Heart right ventricle (tissue), 16 donors: ENCODE data around the gene CORIN. TPM values are rescaled to one million over a fixed set of nuclear protein-coding genes. Genes with fewer than 3 reads are reported as not detected.
"Not testable (repeated sequence)": the region's sequence is repeated elsewhere in the genome, so short reads cannot be mapped to it uniquely, and the experiment has no call there.

Experiments used
- ATAC-seq, 8 donors: fragments of 200-7000 bp; cut with Tn5 transposase; one replicate each; pipeline ENCODE4 v1.9.1; 2020; ENCODE audit warnings: mild to moderate bottlenecking in 8 of 8, moderate library complexity in 8 of 8, moderate number of reproducible peaks in 1 of 8
- DNase-seq, 2 donors: peaks; one replicate each; pipeline ENCODE4 v3.0.0-alpha.2; 2020
- H3K27ac ChIP-seq, 10 donors: fragments of 200-600 bp; sonication (generic) in 2 of 10; one replicate each; pipeline versions ENCODE4 v1.5.0 to v1.8.0; 2020 to 2022; ENCODE audit warnings: mild to moderate bottlenecking in 3 of 10
- H3K27me3 ChIP-seq, 7 donors: fragments of 200-600 bp; one replicate each; pipeline ENCODE4 v1.8.0; 2021 to 2022; ENCODE audit warnings: mild to moderate bottlenecking in 2 of 7
- H3K36me3 ChIP-seq, 9 donors: fragments of 200-600 bp; sonication (generic) in 1 of 9; one replicate each; pipeline versions ENCODE4 v1.5.0 to v1.8.0; 2020 to 2022; ENCODE audit warnings: mild to moderate bottlenecking in 2 of 9
- H3K4me1 ChIP-seq, 9 donors: fragments of 200-600 bp; sonication (generic) in 1 of 9; one replicate each; pipeline versions ENCODE4 v1.5.0 to v1.8.0; 2020 to 2022; ENCODE audit warnings: mild to moderate bottlenecking in 4 of 9
- H3K4me3 ChIP-seq, 10 donors: fragments of 200-600 bp; sonication (generic) in 2 of 10; one replicate each; pipeline versions ENCODE4 v1.5.0 to v1.8.0; 2020 to 2022; ENCODE audit warnings: mild to moderate bottlenecking in 7 of 10, moderate library complexity in 2 of 10
- H3K9me3 ChIP-seq, 11 donors: fragments of 200-600 bp in 10 of 11; sonication (generic) in 2 of 11; one replicate each; pipeline versions ENCODE4 v1.5.0 to v1.8.0; 2013 to 2022; ENCODE audit warnings: mild to moderate bottlenecking in 2 of 11, control low read depth in 1 of 11, moderate library complexity in 1 of 11
- WGBS, 2 donors: extraction: QIAGEN DNeasy Blood & Tissue Kit; methylation state at CpG; one replicate each; pipeline ENCODE4 v1.1.7; 2013; ENCODE audit warnings: inconsistent platforms in 1 of 2; 5-methylcytosine and 5-hydroxymethylcytosine counted together
- intact Hi-C, 10 donors: fragments of 100-400 bp; cut with DNase I; formaldehyde crosslinking; loops; one replicate each; pipeline versions ENCODE4 v1.11.1 to v1.14.2; 2022
- polyA plus RNA-seq, 2 donors: library from polyadenylated mRNA; stranded (reverse); fragments of 200-250 nt; gene quantifications; one replicate each; pipeline ENCODE4 v1.2.3, GENCODE V29; 2013
- total RNA-seq, 10 donors: library from RNA; stranded (reverse); fragmentation: NEBNext Ultra II Directional in 3 of 10; extraction: Animal tissue kit (Norgen Biotek cat#: 25700) in 3 of 10; gene quantifications; one replicate each; pipeline versions ENCODE4 v1.2.1 to v1.2.4, GENCODE V29; 2021 to 2023
- TF ChIP-seq, protein P1 (sequence below), 9 donors: fragments of 200-600 bp; sonication (generic) in 2 of 9; IDR thresholded peaks; one replicate each; pipeline versions ENCODE4 v1.5.0 to v1.8.0; 2021 to 2022; ENCODE audit warnings: antibody characterized with exemption in 9 of 9, mild to moderate bottlenecking in 5 of 9, moderate library complexity in 1 of 9
- donor health status: Arrhythmogenic right ventricular cardiomyopathy.
- donor health status: ischemic (EF 13 %, LVEDD 7.1; RV severe dilation, severe dysfunction).
- donor health status: healthy with polysubstance abuse.
- donor health status: DM: no; HTN: yes; CAD: no.
- donor health status: DM: no; HTN: no; CAD: no.
- donor health status: ischemic (EF 25% LVEDD 6.9; RV normal size, moderate dysfunction).
- donor health status: ischemic (EF 25% LVEDD 5.7; RV mildly dilated, moderate dysfunction).
- donor health status: healthy.
- donor health status: DM: yes; HTN: yes; CAD: no.
- donor health status: Ischemic cardiomyopathy.
- donor health status: ischemic (EF 35%, LVEDD 5.7; RV mildly dilated, moderate dysfunction).
- donor health status: nonischemic (EF 11% LVEDD 7.7; RV severe dilation, severe dysfunction).
- donor health status: DM: yes; HTN: yes; CAD: no.
- donor health status: PGD.
- donor health status: ischemic (EF 29% LVEDD 5.4; RV normal size, mild dysfunction).
- donor health status: nonischemic (EF 23%, LVEDD 6.1; RV moderate dilation, normal function).

The CORIN gene
- total and polyA plus RNA-seq, 12 donors, result 8.4 to 159 (median 70.2) TPM

DNA sequence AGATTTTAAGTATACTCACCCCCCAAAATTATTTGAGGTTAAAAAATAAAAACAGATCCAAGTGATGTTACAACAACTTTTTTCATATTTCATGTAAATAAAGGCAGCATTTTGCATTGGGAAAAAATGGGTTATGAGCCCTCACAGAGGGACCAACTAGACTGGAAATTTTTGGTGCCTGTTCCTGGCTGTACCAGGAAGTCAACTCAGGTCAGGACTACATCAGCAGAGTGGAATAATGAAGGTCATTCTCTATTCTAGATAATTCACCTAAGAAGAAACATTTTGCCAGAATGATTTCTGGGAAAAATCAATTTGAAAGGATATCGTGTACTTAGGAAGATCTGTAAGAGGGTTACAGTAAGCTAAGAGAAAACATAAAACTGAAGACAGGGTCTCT, 66.8 kb downstream of the CORIN start:
- Histone ChIP-seq H3K4me3 (no peak overlapping the region), H3K36me3 (no peaks in the 10 kb centered on the region), H3K4me1 (no peaks in the 10 kb centered on the region), H3K27ac (peak overlapping the region in 1 of 10 donors; percentile 41), H3K27me3 (no peaks in the 10 kb centered on the region), H3K9me3 (peaks cover 0 to 12% (median 0%) of the 10 kb centered on the region in 11 donors)
- TF ChIP-seq, protein P1, sequence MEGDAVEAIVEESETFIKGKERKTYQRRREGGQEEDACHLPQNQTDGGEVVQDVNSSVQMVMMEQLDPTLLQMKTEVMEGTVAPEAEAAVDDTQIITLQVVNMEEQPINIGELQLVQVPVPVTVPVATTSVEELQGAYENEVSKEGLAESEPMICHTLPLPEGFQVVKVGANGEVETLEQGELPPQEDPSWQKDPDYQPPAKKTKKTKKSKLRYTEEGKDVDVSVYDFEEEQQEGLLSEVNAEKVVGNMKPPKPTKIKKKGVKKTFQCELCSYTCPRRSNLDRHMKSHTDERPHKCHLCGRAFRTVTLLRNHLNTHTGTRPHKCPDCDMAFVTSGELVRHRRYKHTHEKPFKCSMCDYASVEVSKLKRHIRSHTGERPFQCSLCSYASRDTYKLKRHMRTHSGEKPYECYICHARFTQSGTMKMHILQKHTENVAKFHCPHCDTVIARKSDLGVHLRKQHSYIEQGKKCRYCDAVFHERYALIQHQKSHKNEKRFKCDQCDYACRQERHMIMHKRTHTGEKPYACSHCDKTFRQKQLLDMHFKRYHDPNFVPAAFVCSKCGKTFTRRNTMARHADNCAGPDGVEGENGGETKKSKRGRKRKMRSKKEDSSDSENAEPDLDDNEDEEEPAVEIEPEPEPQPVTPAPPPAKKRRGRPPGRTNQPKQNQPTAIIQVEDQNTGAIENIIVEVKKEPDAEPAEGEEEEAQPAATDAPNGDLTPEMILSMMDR (IDR thresholded peaks at IDR 0.05), result no peak
- DNase-seq (no peak), ATAC-seq (peak in 1 of 8 donors; percentile 58)
- WGBS, 2 donors, result 31 to 68% methylated on average over 1 of the region's 1 CpG
- intact Hi-C loops, result no loop called here

DNA sequence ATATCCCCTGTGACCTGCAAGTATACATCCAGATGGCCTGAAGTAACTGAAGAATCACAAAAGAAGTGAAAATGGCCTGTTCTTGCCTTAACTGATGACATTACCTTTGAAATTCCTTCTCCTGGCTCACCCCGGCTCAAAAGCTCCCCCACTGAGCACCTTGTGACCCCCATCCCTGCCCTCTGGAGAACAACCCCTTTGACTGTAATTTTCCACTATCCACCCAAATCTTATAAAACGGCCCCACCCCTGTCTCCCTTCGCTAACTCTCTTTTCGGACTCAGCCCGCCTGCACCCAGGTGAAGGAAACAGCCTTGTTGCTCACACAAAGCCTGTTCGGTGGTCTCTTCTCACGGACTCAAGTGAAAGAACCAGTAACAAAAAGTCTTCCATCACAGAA, 69.9 kb downstream of the CORIN start:
- ATAC-seq, intact Hi-C loops, DNase-seq, H3K27ac ChIP-seq, H3K4me1 ChIP-seq, H3K4me3 ChIP-seq, H3K36me3 ChIP-seq, H3K27me3 ChIP-seq: not testable (repeated sequence)
- H3K9me3 ChIP-seq, result peaks cover 0 to 12% (median 0%) of the 10 kb centered on the region in 11 donors
- WGBS, 2 donors, result 85 to 86% methylated on average over 7 of the region's 7 CpGs

DNA sequence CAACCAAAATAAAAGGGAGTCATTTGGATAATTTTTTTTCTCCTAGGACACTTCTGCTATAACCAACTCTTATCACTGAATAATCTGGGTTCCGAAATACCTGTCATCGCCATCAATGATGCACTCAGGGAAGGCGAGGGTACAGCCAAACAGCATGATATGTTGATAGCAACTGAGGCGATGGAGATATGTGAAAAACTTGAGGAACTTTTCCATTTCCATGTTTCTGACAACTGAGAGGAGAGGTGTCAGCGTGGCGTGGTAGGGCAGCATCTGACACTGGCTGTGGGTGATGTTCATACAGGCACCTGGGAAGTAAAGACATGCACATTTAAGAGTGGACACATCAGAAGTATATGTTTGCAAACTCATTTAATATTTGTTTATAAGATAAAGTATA, 74.6 kb downstream of the CORIN start:
- no peak overlapping the region for H3K27ac ChIP-seq
- peaks cover 0 to 5% (median 0%) of the 10 kb centered on the region in 9 donors for H3K4me1 ChIP-seq
- H3K9me3 ChIP-seq, result peaks cover 0 to 5% (median 0%) of the 10 kb centered on the region in 11 donors
- TF ChIP-seq, protein P1 (IDR thresholded peaks at IDR 0.05), result no peak
- no peak overlapping the region for H3K4me3 ChIP-seq
- intact Hi-C loops, result no loop called here
- DNase-seq, result no peak
- peak in 1 of 8 donors; percentile 57 for ATAC-seq
- 37 to 56% methylated on average over 6 of the region's 6 CpGs for WGBS, 2 donors
- no peaks in the 10 kb centered on the region for H3K36me3 ChIP-seq
- H3K27me3 ChIP-seq, result no peaks in the 10 kb centered on the region

DNA sequence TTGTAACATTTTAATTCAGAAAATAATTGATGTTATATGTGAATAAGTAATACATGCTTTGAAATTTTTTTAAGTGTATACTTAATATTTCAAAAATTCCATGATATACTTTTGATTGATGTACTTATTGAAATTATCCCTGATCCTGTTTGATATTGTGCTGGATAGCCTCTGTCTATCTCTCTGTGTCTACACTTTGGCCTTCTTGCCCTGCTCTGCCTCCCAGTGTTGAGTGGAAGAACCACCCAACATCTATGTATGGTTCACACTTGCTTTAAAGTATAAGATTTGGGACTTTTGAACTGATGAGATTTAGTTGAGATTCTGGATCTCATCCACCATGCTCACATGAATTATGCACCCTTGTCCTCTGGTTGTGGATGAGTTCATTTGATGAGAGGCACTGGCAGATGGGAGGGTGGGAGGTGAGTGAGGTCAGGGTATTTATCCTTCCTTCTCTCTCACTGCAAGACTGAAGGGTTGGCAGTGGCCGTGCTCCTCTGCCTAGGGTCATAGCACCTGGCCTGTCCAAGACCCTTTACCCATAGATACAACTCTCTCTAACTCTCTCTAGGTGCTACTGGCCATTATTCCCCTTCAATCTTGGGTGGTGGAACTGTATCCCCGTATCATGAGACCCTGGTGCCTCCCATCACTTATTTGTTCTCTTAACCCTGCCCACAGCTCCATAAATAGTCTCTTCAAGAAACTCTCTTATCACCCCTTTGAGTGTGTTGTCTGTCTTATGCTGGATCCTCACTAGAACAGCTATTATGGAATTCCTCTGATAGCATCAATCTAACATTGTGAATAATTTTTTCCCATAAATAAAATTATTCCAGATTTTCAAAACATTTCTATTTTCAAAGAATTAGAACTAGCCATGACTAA, 75.2 kb downstream of the CORIN start:
- peak overlapping the region in 1 of 10 donors; percentile 10 for H3K27ac ChIP-seq
- H3K9me3 ChIP-seq, result peaks cover 0 to 5% (median 0%) of the 10 kb centered on the region in 11 donors
- DNase-seq, result no peak
- TF ChIP-seq, protein P1 (IDR thresholded peaks at IDR 0.05), result no peak
- ATAC-seq, result peak in 2 of 8 donors; percentile 37 to 52
- peaks cover 0 to 5% (median 0%) of the 10 kb centered on the region in 9 donors for H3K4me1 ChIP-seq
- no peaks in the 10 kb centered on the region for H3K27me3 ChIP-seq
- intact Hi-C loops, result no loop called here
- WGBS, 2 donors, result 54 to 58% methylated on average over 2 of the region's 2 CpGs
- H3K4me3 ChIP-seq, result no peak overlapping the region
- no peaks in the 10 kb centered on the region for H3K36me3 ChIP-seq

DNA sequence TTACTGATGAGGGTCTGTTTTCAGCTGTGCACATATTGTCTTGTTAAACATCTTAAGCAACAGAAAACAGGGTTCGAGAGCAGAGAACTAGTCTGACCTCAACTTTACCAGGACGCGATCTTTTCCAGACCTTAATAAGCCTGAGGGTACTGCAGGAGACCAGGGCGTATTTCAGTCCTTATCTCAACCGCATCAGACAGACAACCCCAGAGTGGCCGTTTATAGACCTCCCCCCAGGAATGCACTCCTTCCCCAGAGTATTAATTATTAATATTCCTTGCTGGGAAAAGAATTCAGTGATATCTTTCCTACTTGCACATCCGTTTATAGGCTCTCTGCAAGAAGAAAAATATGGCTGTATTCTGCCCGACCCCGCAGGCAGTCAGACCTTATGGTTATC, 84.6 kb downstream of the CORIN start:
- not testable (repeated sequence) for H3K4me3 ChIP-seq, H3K9me3 ChIP-seq, DNase-seq, H3K36me3 ChIP-seq, H3K27me3 ChIP-seq, ATAC-seq
- Histone ChIP-seq H3K4me1 (peaks cover 0 to 20% (median 0%) of the 10 kb centered on the region in 9 donors), H3K27ac (peak overlapping the region in 1 of 10 donors; percentile 63)
- 87 to 88% methylated on average over 9 of the region's 9 CpGs for WGBS, 2 donors
- intact Hi-C loops, result loop anchor here in 1 of 10 donors (5.0 kb wide), 1 partner anchor 74 kb away; no protein-coding TSS in a partner anchor
